ENCODE results near the gene GNPAT.
"Not testable (repeated sequence)": the region's sequence is repeated elsewhere in the genome, so short reads cannot be mapped to it uniquely, and the experiment has no call there.

Gene GNPAT

GRCh38 chr1:231240883-231241735, at the start of gene GNPAT:
TSS of gene GNPAT (plus strand) at chr1:231241212. CDS start at chr1:231241379, 167 bp downstream.
- DNase-seq, result peak; percentile 92

- no peak for DNase-seq
These were observed 48.3 kb upstream of the GNPAT start for GRCh38 chr1:231192620-231193163.

- no peak for DNase-seq
These were observed 47.2 kb upstream of the GNPAT start for GRCh38 chr1:231193710-231194340.

GRCh38 chr1:231194476-231194842, 46.6 kb upstream of the GNPAT start:
- DNase-seq, result no peak

GRCh38 chr1:231194843-231195516, 46.0 kb upstream of the GNPAT start:
- DNase-seq, result no peak

- DNase-seq, result no peak
These were observed 44.7 kb upstream of the GNPAT start for GRCh38 chr1:231196307-231196706.

- DNase-seq, result no peak
These were observed 44.3 kb upstream of the GNPAT start for GRCh38 chr1:231196728-231197127.

GRCh38 chr1:231199868-231200267, 41.1 kb upstream of the GNPAT start:
- no peak for DNase-seq

GRCh38 chr1:231200388-231201031, 40.5 kb upstream of the GNPAT start:
- DNase-seq, result no peak

GRCh38 chr1:231201375-231201978, 39.5 kb upstream of the GNPAT start:
- DNase-seq, result no peak

GRCh38 chr1:231201979-231202633, 38.9 kb upstream of the GNPAT start:
- no peak for DNase-seq

- DNase-seq, result no peak
These were observed 37.6 kb upstream of the GNPAT start for GRCh38 chr1:231203259-231204057.

GRCh38 chr1:231206856-231207255, 34.2 kb upstream of the GNPAT start:
- DNase-seq, result no peak

- no peak for DNase-seq
These were observed 33.6 kb upstream of the GNPAT start for GRCh38 chr1:231207437-231207836.

- DNase-seq, result no peak
These were observed 32.0 kb upstream of the GNPAT start for GRCh38 chr1:231208980-231209379.

- no peak for DNase-seq
These were observed 31.5 kb upstream of the GNPAT start for GRCh38 chr1:231209531-231209930.

- no peak for DNase-seq
These were observed 30.9 kb upstream of the GNPAT start for GRCh38 chr1:231210126-231210525.

- peak; percentile 93 for DNase-seq
These were observed 29.8 kb upstream of the GNPAT start for GRCh38 chr1:231211005-231211857.

GRCh38 chr1:231212301-231212700, 28.7 kb upstream of the GNPAT start:
- DNase-seq, result not testable (repeated sequence)

All from activated T-cell treated with anti-CD3 and anti-CD28 coated beads, Interleukin-2, amount 50 U/mL, for 1 hour (primary cell).